HG03521 (cell line): ENCODE results near the gene DPM1.

Experiments
- ATAC-seq: cut with Tn5 transposase; IDR thresholded peaks from one replicate; pipeline ENCODE4 v1.9.1; 2021; ENCODE audit warnings: mild to moderate bottlenecking, moderate library complexity; ENCODE audit not compliant: unreplicated experiment

DPM1 gene

GRCh38 chr20:50957798-50958614 lies at the start of gene DPM1:
TSS of gene DPM1 (minus strand) at chr20:50958532. CDS start at chr20:50958523, 9 bp downstream.
- peak; percentile 78 for ATAC-seq

- no peak for ATAC-seq
These were observed 46.9 kb upstream of the DPM1 start for GRCh38 chr20:51005214-51005613.

- ATAC-seq, result no peak
These were observed 46.4 kb upstream of the DPM1 start for GRCh38 chr20:51004781-51005180.

- ATAC-seq, result no peak
These were observed 46.0 kb upstream of the DPM1 start for GRCh38 chr20:51004305-51004727.

- no peak for ATAC-seq
These were observed 45.4 kb upstream of the DPM1 start for GRCh38 chr20:51003753-51004152.

- ATAC-seq, result no peak
These were observed 44.3 kb upstream of the DPM1 start for GRCh38 chr20:51002633-51003032.

- no peak for ATAC-seq
These were observed 43.3 kb upstream of the DPM1 start for GRCh38 chr20:51001430-51002265.

GRCh38 chr20:50999355-50999754 lies 41.0 kb upstream of the DPM1 start:
- no peak for ATAC-seq

GRCh38 chr20:50996901-50997865 lies 38.9 kb upstream of the DPM1 start:
- ATAC-seq, result no peak

GRCh38 chr20:50995506-50995905 lies 37.2 kb upstream of the DPM1 start:
- no peak for ATAC-seq

GRCh38 chr20:50993876-50994275 lies 35.5 kb upstream of the DPM1 start:
- no peak for ATAC-seq

GRCh38 chr20:50992733-50993457 lies 34.6 kb upstream of the DPM1 start:
- peak; percentile 69 for ATAC-seq

- no peak for ATAC-seq
These were observed 34.0 kb upstream of the DPM1 start for GRCh38 chr20:50992336-50992732.

GRCh38 chr20:50991076-50991475 lies 32.7 kb upstream of the DPM1 start:
- ATAC-seq, result no peak

- ATAC-seq, result no peak
These were observed 29.3 kb upstream of the DPM1 start for GRCh38 chr20:50987493-50988210.

GRCh38 chr20:50983321-50983720 lies 25.0 kb upstream of the DPM1 start:
- ATAC-seq, result no peak

- ATAC-seq, result no peak
These were observed 24.0 kb upstream of the DPM1 start for GRCh38 chr20:50982363-50982762.

- no peak for ATAC-seq
These were observed 23.3 kb upstream of the DPM1 start for GRCh38 chr20:50981714-50982048.

- no peak for ATAC-seq
These were observed 22.8 kb upstream of the DPM1 start for GRCh38 chr20:50980851-50981713.
